ENCODE results near the gene SPATS2L. TPM values are rescaled to one million over a fixed set of nuclear protein-coding genes. Genes with fewer than 3 reads are reported as not detected.

SPATS2L gene
- total and polyA plus RNA-seq, 2 experiments from 2014 or later, result 118 to 154 TPM

GRCh38 chr2:200422532-200423261 is 116.2 kb downstream of the SPATS2L start:
- H3K27me3 ChIP-seq (ENCODE audit: insufficient read depth), result no peaks in the 10 kb centered on the region
- H3K9me2 ChIP-seq (ENCODE audit: insufficient read depth), result no peaks in the 10 kb centered on the region
- no peak overlapping the region for H3K27ac ChIP-seq (ENCODE audit: low read depth)
- H4K20me1 ChIP-seq (replicated peaks; ENCODE audit: insufficient read depth), result no peaks in the 10 kb centered on the region
- no peaks in the 10 kb centered on the region for H3F3A ChIP-seq (replicated peaks; ENCODE audit: low read depth)
- ATAC-seq, result no peak
- Mint-ChIP-seq H3K36me3 (ENCODE audit: low read depth) (peaks cover 62% of the 10 kb centered on the region), H3K9me3 (no peaks in the 10 kb centered on the region), H3K27ac (peak overlapping the region; percentile 22; the same call in 1 of the 2 replicates), H3K4me1 (peaks cover 20% of the 10 kb centered on the region), H3K4me3 (no peak overlapping the region), H3K27me3 (ENCODE audit: insufficient read depth, low read depth, poor library complexity) (peaks cover 6% of the 10 kb centered on the region)
- no peak for TF ChIP-seq ZNF462 (CRISPR knock-in tag; IDR thresholded peaks at IDR 0.05)
- TF ChIP-seq JUNB (IDR thresholded peaks at IDR 0.05; ENCODE audit: unreplicated experiment), result no peak
- no peak for TF ChIP-seq EZH2 (IDR thresholded peaks at IDR 0.05; ENCODE audit: low read depth, unreplicated experiment)
- TF ChIP-seq, protein P1, sequence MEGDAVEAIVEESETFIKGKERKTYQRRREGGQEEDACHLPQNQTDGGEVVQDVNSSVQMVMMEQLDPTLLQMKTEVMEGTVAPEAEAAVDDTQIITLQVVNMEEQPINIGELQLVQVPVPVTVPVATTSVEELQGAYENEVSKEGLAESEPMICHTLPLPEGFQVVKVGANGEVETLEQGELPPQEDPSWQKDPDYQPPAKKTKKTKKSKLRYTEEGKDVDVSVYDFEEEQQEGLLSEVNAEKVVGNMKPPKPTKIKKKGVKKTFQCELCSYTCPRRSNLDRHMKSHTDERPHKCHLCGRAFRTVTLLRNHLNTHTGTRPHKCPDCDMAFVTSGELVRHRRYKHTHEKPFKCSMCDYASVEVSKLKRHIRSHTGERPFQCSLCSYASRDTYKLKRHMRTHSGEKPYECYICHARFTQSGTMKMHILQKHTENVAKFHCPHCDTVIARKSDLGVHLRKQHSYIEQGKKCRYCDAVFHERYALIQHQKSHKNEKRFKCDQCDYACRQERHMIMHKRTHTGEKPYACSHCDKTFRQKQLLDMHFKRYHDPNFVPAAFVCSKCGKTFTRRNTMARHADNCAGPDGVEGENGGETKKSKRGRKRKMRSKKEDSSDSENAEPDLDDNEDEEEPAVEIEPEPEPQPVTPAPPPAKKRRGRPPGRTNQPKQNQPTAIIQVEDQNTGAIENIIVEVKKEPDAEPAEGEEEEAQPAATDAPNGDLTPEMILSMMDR (conservative IDR thresholded peaks at IDR 0.05; ENCODE audit: low read depth in 2 of 2), result no peak; a peak in 1 of 4 replicates
- TF ChIP-seq NANOG (IDR thresholded peaks at IDR 0.05; ENCODE audit: borderline replicate concordance), result no peak
- TF ChIP-seq, protein P2, sequence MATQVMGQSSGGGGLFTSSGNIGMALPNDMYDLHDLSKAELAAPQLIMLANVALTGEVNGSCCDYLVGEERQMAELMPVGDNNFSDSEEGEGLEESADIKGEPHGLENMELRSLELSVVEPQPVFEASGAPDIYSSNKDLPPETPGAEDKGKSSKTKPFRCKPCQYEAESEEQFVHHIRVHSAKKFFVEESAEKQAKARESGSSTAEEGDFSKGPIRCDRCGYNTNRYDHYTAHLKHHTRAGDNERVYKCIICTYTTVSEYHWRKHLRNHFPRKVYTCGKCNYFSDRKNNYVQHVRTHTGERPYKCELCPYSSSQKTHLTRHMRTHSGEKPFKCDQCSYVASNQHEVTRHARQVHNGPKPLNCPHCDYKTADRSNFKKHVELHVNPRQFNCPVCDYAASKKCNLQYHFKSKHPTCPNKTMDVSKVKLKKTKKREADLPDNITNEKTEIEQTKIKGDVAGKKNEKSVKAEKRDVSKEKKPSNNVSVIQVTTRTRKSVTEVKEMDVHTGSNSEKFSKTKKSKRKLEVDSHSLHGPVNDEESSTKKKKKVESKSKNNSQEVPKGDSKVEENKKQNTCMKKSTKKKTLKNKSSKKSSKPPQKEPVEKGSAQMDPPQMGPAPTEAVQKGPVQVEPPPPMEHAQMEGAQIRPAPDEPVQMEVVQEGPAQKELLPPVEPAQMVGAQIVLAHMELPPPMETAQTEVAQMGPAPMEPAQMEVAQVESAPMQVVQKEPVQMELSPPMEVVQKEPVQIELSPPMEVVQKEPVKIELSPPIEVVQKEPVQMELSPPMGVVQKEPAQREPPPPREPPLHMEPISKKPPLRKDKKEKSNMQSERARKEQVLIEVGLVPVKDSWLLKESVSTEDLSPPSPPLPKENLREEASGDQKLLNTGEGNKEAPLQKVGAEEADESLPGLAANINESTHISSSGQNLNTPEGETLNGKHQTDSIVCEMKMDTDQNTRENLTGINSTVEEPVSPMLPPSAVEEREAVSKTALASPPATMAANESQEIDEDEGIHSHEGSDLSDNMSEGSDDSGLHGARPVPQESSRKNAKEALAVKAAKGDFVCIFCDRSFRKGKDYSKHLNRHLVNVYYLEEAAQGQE (IDR thresholded peaks at IDR 0.05; ENCODE audit: unreplicated experiment), result no peak
- no peak for TF ChIP-seq ZNF114 (CRISPR knock-in tag; IDR thresholded peaks at IDR 0.05)
- no peak for TF ChIP-seq ZNF331 (CRISPR knock-in tag; IDR thresholded peaks at IDR 0.05; ENCODE audit: low read depth)
- no peak for TF ChIP-seq POLR2AphosphoS5 (IDR thresholded peaks at IDR 0.05; ENCODE audit: low read depth)
- H2AFZ ChIP-seq, result no peak overlapping the region
- no peak for DNase-seq (ENCODE audit: low spot score)
- peaks cover 14% of the 10 kb centered on the region for H3K4me1 ChIP-seq (ENCODE audit: insufficient read depth)
- no peaks in the 10 kb centered on the region for H3K79me2 ChIP-seq (replicated peaks; ENCODE audit: insufficient read depth)
- H3K4me3 ChIP-seq, result no peak overlapping the region
- H3K36me3 ChIP-seq (ENCODE audit: insufficient read depth), result peaks cover 38% of the 10 kb centered on the region
- no peak overlapping the region for H3K4me2 ChIP-seq

All from GM23338 (cell line).